Measurements from ENCODE around the gene ITPR2.

The ITPR2 gene

DNA sequence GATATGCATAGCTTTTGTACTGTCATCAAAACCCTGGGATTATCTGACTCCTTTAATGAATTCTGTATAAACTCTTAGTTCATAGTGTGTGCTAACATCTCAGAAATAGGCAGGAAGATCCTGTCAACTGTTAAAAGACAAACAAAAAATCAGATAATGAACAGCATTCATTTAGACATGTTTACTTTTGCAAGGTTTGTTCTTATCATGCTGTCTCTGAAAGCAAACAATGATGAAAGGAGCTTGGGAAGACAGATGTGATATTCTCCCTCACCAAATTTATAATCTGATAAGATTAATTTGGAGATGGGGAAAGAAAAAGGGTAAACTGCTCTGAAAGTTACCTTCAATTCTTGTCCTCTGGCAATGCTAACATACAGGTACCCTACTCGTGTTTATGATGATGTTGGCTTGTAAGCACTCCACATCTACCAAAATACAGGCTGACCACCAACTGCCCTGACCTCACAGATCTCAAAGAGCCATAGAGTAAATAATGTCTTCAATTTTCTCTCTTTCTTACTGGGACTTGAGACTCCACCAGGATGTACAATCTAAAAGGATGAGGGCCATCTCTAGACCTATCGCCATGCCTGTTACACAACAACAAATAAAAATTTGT lies 403.8 kb downstream of the ITPR2 start:
- TF ChIP-seq, protein P1, sequence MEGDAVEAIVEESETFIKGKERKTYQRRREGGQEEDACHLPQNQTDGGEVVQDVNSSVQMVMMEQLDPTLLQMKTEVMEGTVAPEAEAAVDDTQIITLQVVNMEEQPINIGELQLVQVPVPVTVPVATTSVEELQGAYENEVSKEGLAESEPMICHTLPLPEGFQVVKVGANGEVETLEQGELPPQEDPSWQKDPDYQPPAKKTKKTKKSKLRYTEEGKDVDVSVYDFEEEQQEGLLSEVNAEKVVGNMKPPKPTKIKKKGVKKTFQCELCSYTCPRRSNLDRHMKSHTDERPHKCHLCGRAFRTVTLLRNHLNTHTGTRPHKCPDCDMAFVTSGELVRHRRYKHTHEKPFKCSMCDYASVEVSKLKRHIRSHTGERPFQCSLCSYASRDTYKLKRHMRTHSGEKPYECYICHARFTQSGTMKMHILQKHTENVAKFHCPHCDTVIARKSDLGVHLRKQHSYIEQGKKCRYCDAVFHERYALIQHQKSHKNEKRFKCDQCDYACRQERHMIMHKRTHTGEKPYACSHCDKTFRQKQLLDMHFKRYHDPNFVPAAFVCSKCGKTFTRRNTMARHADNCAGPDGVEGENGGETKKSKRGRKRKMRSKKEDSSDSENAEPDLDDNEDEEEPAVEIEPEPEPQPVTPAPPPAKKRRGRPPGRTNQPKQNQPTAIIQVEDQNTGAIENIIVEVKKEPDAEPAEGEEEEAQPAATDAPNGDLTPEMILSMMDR (IDR thresholded peaks at IDR 0.05) = no peak
- no peaks in the 10 kb centered on the region for H3K4me1 ChIP-seq
- intact Hi-C loops (cut with DNase I; ENCODE audit: low total_unique reads) = no loop called here
- no peaks in the 10 kb centered on the region for H3K36me3 ChIP-seq
- no peaks in the 10 kb centered on the region for H3K27me3 ChIP-seq
- no peaks in the 10 kb centered on the region for H3K9me3 ChIP-seq
- H3K27ac ChIP-seq = no peak overlapping the region
- no peak overlapping the region for H3K4me3 ChIP-seq
- DNase-seq = no peak

DNA sequence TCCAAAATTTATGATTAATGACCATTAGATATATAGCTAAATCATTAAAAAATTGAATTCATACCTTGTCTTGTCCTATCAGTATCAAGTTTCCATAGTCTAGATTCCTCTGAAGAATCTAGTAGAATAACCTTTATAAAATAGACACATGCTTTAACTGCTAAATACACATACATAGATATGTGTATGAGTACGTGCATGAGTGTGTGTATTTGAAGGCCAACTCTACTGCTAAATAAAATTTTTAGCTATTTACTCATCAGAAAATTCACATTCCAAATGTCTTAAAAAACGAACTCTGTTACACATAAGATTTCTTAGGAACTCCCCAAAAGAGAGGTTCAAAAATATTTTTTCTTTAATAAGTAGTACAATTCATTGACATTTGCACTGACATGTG lies 404.6 kb downstream of the ITPR2 start:
- TF ChIP-seq, protein P1 (IDR thresholded peaks at IDR 0.05) = no peak
- Histone ChIP-seq H3K36me3 (no peaks in the 10 kb centered on the region), H3K27ac (no peak overlapping the region), H3K4me1 (no peaks in the 10 kb centered on the region), H3K27me3 (no peaks in the 10 kb centered on the region), H3K9me3 (no peaks in the 10 kb centered on the region), H3K4me3 (no peak overlapping the region)
- DNase-seq = no peak
- intact Hi-C loops (cut with DNase I; ENCODE audit: low total_unique reads) = no loop called here

DNA sequence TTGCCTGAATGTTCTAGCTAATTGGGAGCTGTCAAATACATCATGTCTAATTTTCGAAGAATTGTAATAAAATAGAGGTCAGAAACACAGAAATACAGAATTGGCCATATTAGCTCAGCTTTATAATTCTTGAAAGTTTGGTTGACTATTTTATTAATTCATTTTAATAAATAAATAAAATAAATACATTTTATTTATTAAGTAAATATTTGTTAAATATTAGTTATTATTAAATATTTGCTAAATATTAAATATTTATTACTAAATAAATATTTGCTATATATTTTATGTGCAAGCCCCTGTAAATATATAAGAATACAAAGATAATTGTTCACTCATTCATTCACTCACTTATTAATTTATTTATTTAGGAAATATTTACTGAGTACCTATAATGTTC lies 406.3 kb downstream of the ITPR2 start:
- intact Hi-C loops (cut with DNase I; ENCODE audit: low total_unique reads) = no loop called here

DNA sequence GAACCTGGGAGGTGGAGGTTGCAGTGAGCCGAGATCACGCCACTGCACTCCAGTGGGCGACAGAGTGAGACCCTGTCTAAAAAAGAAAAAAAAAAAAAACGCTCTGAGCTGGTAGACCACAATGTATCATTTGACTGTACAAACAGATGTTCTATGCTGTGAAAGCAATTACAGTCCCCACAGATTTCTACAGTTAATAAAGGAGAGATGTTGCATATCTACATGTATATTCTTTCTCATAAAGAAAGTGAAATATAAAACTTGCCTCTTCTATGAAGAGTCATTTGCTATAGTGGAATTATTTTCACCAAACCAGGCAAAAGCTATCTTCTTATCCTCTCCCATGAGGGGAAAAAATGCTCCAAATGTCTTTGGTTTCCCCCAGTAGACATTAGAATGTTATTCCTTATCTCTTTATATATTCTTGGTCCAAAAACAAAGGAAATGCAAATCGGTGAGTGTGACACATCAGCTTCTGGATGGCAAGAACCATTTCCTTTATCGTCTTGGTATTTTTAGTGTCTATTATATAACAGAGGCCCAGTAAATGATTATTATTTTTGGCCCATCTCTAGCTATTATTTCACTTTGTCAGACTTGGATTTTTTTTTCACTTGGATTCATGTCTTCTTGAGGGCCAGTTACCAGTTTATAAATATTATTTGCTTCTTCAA lies 407.3 kb downstream of the ITPR2 start:
- Histone ChIP-seq H3K36me3 (no peaks in the 10 kb centered on the region), H3K27me3 (no peaks in the 10 kb centered on the region), H3K9me3 (no peaks in the 10 kb centered on the region), H3K4me3 (no peak overlapping the region), H3K27ac (no peak overlapping the region), H3K4me1 (no peaks in the 10 kb centered on the region)
- TF ChIP-seq, protein P1 (IDR thresholded peaks at IDR 0.05) = no peak
- DNase-seq = no peak
- intact Hi-C loops (cut with DNase I; ENCODE audit: low total_unique reads) = no loop called here

More for the DNA sequence above, 406.3 kb downstream of the ITPR2 start:
- H3K27me3 ChIP-seq = no peaks in the 10 kb centered on the region
- H3K27ac ChIP-seq = no peak overlapping the region
- TF ChIP-seq, protein P1 (IDR thresholded peaks at IDR 0.05) = no peak
- DNase-seq = no peak
- no peaks in the 10 kb centered on the region for H3K4me1 ChIP-seq
- no peaks in the 10 kb centered on the region for H3K9me3 ChIP-seq
- no peak overlapping the region for H3K4me3 ChIP-seq
- H3K36me3 ChIP-seq = no peaks in the 10 kb centered on the region

DNA sequence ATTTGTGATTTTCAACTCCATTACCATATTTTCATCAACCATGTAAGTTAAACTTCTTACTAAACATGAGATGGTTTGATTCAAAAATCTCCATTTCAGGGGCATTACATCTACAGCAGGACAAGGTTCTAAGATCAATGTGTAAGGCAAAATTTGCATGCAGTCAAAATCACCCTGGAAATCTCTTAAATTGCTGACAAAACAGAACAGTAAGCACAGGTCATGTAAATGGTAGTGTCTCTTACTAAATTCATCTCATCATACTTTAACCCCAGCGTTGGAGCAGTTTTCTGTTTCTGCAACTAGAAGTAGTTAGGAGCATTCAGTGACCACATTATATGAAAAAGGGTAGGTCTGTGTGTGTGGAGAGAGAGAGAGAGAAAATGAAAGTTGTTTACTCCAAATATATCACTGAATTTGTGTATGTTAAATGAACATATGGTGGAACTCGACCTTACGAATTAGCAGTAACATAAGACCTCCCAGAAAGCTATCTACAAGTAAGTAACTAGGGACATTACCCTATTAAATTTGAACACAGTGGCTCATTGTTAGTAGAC lies 410.1 kb downstream of the ITPR2 start:
- no peak overlapping the region for H3K4me3 ChIP-seq
- TF ChIP-seq, protein P1 (IDR thresholded peaks at IDR 0.05) = no peak

More for the DNA sequence above, 410.1 kb downstream of the ITPR2 start:
- Histone ChIP-seq H3K36me3 (peaks cover 1 to 7% (median 2%) of the 10 kb centered on the region in 3 donors), H3K9me3 (no peaks in the 10 kb centered on the region), H3K27me3 (no peaks in the 10 kb centered on the region), H3K4me1 (no peaks in the 10 kb centered on the region), H3K27ac (no peak overlapping the region)
- intact Hi-C loops (cut with DNase I; ENCODE audit: low total_unique reads) = no loop called here
- DNase-seq = no peak

Data from tibial artery (tissue), 4 donors.